Stimulated activated CD8-positive, alpha-beta memory T cell treated with anti-CD3 and anti-CD28 coated beads, Interleukin-15, amount 100 ng/mL, for 1 hour (primary cell): ENCODE measurements around the gene CFAP97.
"Not testable (repeated sequence)": the region's sequence is repeated elsewhere in the genome, so short reads cannot be mapped to it uniquely, and the experiment has no call there.

Source experiments
- DNase-seq: peaks from one replicate; pipeline ENCODE4 v3.0.0-alpha.2; 2020; ENCODE audit warnings: low read depth

The CFAP97 gene

GRCh38 chr4:185222598-185222997 lies 18.8 kb upstream of the CFAP97 start:
- no peak for DNase-seq

- DNase-seq = no peak
These were observed 18.1 kb upstream of the CFAP97 start for GRCh38 chr4:185221912-185222311.

- DNase-seq = no peak
These were observed 17.7 kb upstream of the CFAP97 start for GRCh38 chr4:185221491-185221890.

GRCh38 chr4:185219551-185220344 lies 15.9 kb upstream of the CFAP97 start:
- no peak for DNase-seq

- no peak for DNase-seq
These were observed 14.5 kb upstream of the CFAP97 start for GRCh38 chr4:185218312-185218711.

- no peak for DNase-seq
These were observed 13.7 kb upstream of the CFAP97 start for GRCh38 chr4:185217408-185217975.

- no peak for DNase-seq
These were observed 11.5 kb upstream of the CFAP97 start for GRCh38 chr4:185215261-185215660.

- no peak for DNase-seq
These were observed 10.1 kb upstream of the CFAP97 start for GRCh38 chr4:185213877-185214276.

GRCh38 chr4:185212581-185212980 lies 8.8 kb upstream of the CFAP97 start:
- DNase-seq = no peak

GRCh38 chr4:185211641-185212040 lies 7.8 kb upstream of the CFAP97 start:
- DNase-seq = no peak

GRCh38 chr4:185211035-185211434 lies 7.2 kb upstream of the CFAP97 start:
- DNase-seq = no peak

- no peak for DNase-seq
These were observed 6.5 kb upstream of the CFAP97 start for GRCh38 chr4:185210102-185210981.

- not testable (repeated sequence) for DNase-seq
These were observed 6.0 kb upstream of the CFAP97 start for GRCh38 chr4:185209852-185210101.

GRCh38 chr4:185209031-185209851 lies 5.4 kb upstream of the CFAP97 start, which contains the start of gene SNX25:
Gene SNX25 (plus strand): TSS chr4:185209598. CDS start chr4:185209827, 229 bp downstream.
- peak; percentile 68 for DNase-seq

- no peak for DNase-seq
These were observed 3.7 kb upstream of the CFAP97 start for GRCh38 chr4:185207466-185207865.

GRCh38 chr4:185205697-185206342 lies 2.0 kb upstream of the CFAP97 start:
- DNase-seq = no peak

- not testable (repeated sequence) for DNase-seq
These were observed 1.3 kb upstream of the CFAP97 start for GRCh38 chr4:185205073-185205472.

GRCh38 chr4:185204238-185204910 lies 574 bp upstream of the CFAP97 start:
- no peak for DNase-seq

- no peak for DNase-seq
These were observed 765 bp downstream of the CFAP97 start for GRCh38 chr4:185202984-185203485.
